Occipital lobe (tissue), 2 donors: ENCODE data around the gene ROR1. TPM values are rescaled to one million over a fixed set of nuclear protein-coding genes. Genes with fewer than 3 reads are reported as not detected.

Source experiments
- DNase-seq: peaks from one replicate; lab custom pipeline; 2025; lab: John Stamatoyannopoulos, UW
- total RNA-seq: library from RNA; depleted of rRNA; stranded (reverse); fragments of >200 nt; gene quantifications from one replicate; pipeline ENCODE4 v1.2.3, GENCODE V29; 2014

Gene ROR1
- total RNA-seq, 1 donor from 2014 or later: 2.5 TPM

GRCh38 chr1:64047549-64047996, 273.8 kb downstream of the ROR1 start:
- no peak for DNase-seq

DNA sequence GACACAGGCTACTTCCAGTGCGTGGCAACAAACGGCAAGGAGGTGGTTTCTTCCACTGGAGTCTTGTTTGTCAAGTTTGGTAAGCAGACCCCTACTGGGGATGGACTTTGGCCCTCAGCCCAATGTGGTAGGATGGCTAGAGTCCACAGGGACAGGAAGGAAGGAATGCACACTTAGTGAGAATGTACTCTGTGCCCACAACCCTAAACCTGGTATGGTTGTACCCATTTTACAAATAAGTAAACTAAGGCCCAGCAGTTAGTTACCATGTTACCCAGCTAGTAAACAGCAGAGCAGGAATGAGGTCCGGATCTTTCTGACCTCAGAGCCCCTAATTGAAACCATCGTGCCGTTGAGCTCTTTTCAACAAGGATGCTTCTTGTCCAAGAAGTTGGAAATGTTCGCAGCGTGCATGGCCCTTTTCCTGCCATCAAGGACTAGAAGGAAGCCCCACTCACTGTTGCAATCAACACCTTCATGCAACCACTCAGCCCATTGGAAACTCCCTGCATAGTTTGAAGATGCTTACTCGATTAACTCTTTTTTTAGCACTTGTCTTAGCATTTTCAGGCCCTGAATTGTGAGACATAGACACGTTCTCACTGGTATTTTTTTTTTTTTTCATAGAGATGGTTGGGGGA, 276.2 kb downstream of the ROR1 start:
- no peak for DNase-seq

- no peak for DNase-seq
Observed at GRCh38 chr1:64050601-64051000, 276.8 kb downstream of the ROR1 start.

GRCh38 chr1:64051796-64052195, 278.0 kb downstream of the ROR1 start:
- DNase-seq: no peak

DNA sequence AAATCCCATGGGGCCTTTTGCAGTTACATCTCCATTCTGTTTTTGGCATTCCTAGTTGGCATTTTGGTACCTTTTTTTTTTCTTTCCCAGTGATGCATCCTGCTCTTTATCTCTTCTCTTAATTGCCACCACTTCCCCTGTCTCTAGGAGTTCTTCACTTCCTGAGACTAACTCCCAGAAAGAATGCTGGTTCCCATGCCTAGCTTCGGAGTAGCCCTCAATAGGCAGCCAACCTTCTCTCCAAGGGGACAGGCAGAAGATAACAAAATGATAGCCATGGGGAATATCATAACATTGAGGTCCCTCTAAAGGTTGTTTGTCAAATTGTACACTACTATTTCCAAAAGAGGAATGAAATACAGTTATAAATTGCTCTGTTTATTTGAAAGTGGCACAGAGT, 279.0 kb downstream of the ROR1 start:
- DNase-seq: no peak

DNA sequence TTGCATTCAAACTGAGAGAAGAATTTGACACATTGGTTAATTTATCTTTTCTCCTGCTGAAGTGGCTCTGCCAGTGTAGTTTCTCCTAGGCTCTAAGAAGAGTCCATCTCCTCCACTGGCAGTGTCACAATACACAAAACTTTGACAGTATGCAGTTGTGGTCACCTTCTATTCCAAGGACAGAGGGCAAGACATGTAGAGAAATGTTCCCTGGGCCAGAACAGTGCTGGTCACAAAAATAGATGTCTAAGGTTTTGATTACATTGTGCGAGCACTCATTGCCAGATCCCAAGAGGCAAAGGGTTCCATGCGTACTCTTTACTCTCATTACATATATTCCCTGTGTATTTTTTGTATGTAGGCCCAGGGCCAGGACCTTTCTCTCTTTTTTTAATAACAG, 281.5 kb downstream of the ROR1 start:
- DNase-seq: no peak

DNA sequence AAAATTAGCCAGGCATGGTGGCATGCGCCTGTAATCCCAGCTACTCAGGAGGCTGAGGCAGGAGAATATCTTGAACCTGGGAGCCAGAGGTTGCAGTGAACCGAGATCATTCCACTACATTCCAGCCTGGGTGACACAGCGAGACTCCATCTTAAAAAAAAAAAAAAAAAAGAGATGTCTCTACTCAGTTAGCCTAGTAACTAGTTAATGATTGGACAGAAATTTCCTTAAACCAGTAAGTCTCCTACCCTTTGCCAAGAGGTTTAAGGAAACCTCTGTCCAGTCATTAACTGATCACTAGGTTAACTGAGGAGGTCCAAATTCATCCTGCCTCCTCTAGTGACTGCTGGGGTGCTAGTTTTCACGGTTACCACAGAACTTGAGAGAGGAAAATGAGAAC, 285.7 kb downstream of the ROR1 start:
- DNase-seq: no peak

GRCh38 chr1:64060611-64061302, 286.9 kb downstream of the ROR1 start:
- DNase-seq: no peak

- no peak for DNase-seq
Observed at GRCh38 chr1:64061430-64062104, 287.8 kb downstream of the ROR1 start.

DNA sequence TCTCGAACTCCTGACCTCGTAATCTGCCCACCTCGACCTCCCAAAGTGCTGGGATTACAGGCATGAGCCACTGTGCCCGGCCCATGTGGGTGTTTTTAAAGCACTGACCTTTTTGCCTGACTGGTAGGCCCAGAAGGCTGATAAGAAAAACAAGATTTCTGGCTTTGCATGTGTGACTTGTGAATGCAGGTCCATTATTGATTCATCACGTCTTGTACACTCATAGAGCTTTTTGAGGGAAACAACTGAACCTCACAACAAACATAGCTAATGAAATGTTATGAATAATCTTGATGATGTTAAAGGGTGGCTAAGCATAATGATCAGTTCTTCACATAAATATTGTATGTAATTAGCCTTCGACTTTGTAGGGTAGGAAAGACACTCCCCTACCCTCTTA, 288.7 kb downstream of the ROR1 start:
- no peak for DNase-seq

DNA sequence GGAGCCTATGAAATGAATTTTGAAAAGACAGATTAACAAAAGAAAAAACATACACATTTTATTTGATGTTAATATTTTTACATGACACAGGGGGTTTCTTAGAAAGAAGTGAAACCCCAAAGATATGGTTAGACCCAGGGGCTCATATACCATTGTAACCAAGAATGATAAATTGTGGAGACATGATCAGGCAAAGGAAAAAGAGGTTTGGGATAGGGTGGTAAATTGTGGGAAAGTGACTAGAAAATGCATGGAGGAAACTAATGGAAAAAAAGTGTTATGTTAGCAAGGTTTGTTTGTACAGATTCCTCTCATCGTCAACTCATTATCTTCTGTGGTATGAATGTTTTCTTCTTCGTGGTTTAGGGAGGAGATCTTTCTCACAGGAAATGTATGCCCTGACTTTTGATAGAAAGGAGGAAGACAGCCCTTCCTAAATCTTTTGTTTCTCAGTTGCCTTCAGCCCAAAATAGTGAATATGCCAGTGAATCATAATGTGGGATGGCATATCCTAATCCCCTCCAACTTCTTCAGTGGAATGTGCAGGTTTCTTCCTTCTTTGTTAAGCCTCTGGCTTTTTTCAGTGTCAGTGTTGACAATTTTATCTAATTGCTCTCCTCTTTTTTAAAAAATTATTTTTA, 289.2 kb downstream of the ROR1 start:
- DNase-seq: no peak

DNA sequence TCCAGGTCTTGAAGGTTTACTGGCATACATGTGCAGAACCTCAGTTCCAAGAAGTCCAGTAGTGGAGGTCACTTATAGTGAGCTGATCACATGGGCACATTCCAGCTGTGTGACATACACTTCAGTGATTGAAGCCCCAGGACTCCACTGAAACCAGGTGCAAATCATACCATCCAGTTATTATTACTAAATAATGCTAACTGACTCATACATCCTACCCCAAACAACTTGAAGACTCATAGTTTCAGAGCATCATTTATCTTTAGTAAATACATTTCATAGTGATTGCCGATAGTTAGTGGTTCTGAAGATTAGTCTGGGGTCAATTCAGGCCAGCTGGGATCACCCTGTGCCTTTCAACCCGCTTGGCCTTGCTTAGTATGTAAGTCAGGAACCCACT, 291.8 kb downstream of the ROR1 start:
- no peak for DNase-seq

GRCh38 chr1:64072089-64072793, 298.4 kb downstream of the ROR1 start:
- DNase-seq: no peak

DNA sequence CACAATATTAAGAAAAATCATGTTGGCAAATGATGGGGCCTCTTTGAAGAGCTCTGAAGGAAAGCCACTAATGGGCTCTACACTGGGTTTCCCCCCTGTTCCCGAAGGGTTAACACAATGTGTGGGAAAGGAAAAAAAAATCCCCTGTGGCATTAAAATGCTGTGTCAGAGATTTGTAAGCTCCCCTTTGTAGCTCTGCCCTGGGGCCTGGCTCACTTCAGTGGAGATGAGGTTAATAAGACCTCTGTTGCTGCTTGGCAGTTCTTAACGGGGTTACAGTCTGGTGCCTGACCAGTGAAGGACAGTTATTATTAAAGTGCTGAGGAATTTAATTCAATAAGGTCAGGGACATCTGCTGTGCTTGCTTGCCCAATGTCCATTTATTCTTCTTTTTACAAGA, 299.9 kb downstream of the ROR1 start:
- no peak for DNase-seq

- DNase-seq: no peak
Observed at GRCh38 chr1:64074767-64075166, 300.9 kb downstream of the ROR1 start.

DNA sequence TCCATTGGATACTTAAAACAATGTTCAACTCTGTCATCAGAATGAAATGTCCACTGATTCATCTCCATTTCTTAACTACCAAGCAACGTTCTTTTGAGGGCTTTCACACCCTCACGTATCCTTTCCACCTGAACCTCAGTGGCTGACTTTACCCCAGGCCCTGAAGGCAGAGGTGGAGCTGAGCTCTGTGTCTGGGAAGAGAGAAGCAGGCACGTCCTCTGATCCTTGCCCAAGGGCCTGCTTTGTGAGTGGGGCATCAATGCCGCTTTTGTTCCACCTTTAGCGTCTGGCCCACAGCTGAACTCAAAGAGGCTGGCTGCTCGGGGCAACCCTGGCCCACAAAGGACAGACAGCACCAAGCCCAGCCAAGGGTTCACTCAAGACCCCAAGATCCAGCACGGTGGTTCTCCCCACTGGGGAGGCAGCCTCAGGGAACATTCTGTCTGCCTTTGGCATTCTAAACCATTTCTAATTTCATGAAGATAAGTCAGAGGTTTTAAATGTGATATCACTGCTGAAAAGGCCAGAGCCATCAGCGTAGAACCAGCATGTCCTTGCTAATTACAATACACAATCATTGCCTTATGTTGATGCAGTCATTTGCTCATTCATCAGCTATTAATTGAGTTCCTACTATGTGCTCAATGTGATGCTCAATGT, 303.6 kb downstream of the ROR1 start:
- DNase-seq: peak; percentile 11

- DNase-seq: no peak
Observed at GRCh38 chr1:64080941-64081562, 307.2 kb downstream of the ROR1 start.

DNA sequence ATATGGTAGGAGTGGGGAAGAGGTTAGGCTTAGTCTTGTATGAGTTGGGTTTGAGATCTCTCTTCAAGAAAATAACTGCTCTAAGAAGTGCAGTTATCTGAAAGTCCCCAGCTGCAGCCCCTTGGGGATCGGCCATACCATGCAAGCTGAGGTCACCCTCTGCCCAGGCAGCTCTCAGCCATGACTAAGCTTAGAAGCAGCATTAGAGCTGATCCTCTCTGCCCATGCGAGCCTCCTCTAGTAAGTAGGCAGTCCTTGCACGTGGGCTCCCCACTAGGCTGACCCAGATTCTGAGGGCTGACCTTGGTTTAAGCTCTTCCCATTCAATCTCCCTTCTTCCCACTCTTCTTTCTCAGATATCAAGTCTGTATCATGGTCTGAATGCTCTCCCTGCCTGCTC, 308.6 kb downstream of the ROR1 start:
- no peak for DNase-seq

- no peak for DNase-seq
Observed at GRCh38 chr1:64084451-64084850, 310.6 kb downstream of the ROR1 start.

- no peak for DNase-seq
Observed at GRCh38 chr1:64087768-64088167, 314.0 kb downstream of the ROR1 start.

- no peak for DNase-seq
Observed at GRCh38 chr1:64090436-64090835, 316.6 kb downstream of the ROR1 start.
